ENCODE data around the gene LTBP1.

GRCh38 chr2:33038230-33038629 is 91.5 kb downstream of the LTBP1 start:
- TF ChIP-seq, protein P1, sequence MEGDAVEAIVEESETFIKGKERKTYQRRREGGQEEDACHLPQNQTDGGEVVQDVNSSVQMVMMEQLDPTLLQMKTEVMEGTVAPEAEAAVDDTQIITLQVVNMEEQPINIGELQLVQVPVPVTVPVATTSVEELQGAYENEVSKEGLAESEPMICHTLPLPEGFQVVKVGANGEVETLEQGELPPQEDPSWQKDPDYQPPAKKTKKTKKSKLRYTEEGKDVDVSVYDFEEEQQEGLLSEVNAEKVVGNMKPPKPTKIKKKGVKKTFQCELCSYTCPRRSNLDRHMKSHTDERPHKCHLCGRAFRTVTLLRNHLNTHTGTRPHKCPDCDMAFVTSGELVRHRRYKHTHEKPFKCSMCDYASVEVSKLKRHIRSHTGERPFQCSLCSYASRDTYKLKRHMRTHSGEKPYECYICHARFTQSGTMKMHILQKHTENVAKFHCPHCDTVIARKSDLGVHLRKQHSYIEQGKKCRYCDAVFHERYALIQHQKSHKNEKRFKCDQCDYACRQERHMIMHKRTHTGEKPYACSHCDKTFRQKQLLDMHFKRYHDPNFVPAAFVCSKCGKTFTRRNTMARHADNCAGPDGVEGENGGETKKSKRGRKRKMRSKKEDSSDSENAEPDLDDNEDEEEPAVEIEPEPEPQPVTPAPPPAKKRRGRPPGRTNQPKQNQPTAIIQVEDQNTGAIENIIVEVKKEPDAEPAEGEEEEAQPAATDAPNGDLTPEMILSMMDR (IDR thresholded peaks at IDR 0.05; ENCODE audit: insufficient read depth, low read length): no peak
- TF ChIP-seq GABPA (IDR thresholded peaks at IDR 0.05; ENCODE audit: low read depth) (no peak), SPI1 (IDR thresholded peaks at IDR 0.05; ENCODE audit: borderline replicate concordance, low read depth) (no peak)
- TF ChIP-seq, protein P2, sequence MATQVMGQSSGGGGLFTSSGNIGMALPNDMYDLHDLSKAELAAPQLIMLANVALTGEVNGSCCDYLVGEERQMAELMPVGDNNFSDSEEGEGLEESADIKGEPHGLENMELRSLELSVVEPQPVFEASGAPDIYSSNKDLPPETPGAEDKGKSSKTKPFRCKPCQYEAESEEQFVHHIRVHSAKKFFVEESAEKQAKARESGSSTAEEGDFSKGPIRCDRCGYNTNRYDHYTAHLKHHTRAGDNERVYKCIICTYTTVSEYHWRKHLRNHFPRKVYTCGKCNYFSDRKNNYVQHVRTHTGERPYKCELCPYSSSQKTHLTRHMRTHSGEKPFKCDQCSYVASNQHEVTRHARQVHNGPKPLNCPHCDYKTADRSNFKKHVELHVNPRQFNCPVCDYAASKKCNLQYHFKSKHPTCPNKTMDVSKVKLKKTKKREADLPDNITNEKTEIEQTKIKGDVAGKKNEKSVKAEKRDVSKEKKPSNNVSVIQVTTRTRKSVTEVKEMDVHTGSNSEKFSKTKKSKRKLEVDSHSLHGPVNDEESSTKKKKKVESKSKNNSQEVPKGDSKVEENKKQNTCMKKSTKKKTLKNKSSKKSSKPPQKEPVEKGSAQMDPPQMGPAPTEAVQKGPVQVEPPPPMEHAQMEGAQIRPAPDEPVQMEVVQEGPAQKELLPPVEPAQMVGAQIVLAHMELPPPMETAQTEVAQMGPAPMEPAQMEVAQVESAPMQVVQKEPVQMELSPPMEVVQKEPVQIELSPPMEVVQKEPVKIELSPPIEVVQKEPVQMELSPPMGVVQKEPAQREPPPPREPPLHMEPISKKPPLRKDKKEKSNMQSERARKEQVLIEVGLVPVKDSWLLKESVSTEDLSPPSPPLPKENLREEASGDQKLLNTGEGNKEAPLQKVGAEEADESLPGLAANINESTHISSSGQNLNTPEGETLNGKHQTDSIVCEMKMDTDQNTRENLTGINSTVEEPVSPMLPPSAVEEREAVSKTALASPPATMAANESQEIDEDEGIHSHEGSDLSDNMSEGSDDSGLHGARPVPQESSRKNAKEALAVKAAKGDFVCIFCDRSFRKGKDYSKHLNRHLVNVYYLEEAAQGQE (IDR thresholded peaks at IDR 0.05; ENCODE audit: insufficient replicate concordance, low read depth): no peak

All from HL-60 (cell line).